ENCODE results near the gene RIIAD1.

DNA sequence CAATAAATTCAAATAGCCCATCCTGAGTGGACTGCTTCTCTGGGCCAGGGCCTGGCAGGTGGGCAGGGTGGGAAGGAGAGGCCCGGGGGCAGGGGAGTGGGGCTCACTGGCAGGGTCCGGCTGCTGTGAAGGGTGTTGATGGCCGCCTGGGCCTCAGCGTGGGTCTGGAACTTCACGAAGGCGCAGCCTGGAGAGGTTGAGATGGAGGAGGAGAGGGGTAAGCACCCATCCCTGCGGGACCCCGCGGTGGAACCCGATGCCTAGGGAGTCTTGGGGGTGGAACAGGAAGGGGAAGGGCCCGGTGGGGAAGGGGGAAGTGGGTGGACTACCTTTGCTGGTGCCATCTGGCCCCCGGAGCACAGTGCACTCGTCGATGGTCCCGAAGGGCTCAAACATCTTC, 12.4 kb upstream of the RIIAD1 start:
- no peak for TF ChIP-seq SUZ12 (IDR thresholded peaks at IDR 0.05; ENCODE audit: extremely low read depth, insufficient read depth, insufficient read length)
- no peak for TF ChIP-seq ZNF274 (IDR thresholded peaks at IDR 0.05; ENCODE audit: low read depth, low read length)
- no peak for TF ChIP-seq YY1 (IDR thresholded peaks at IDR 0.05; ENCODE audit: insufficient read depth, insufficient read length)
